Gastrocnemius medialis (tissue), 4 donors: ENCODE data around the gene ACSM4.

Experiments
- POLR2A ChIP-seq, 2 donors: fragments of 450-650 bp; IDR thresholded peaks; one replicate each; pipeline ENCODE4 v1.6.1; 2017; ENCODE audit warnings: antibody characterized with exemption in 2 of 2, mild to moderate bottlenecking in 2 of 2, moderate library complexity in 2 of 2
- TF ChIP-seq, protein P1 (sequence below), 5 experiments: fragments of 450-650 bp in 3 of 5; fragments of 200-600 bp in 2 of 5; sonication (generic) in 2 of 5; IDR thresholded peaks in 4 of 5; conservative IDR thresholded peaks in 1 of 5; 1 replicate in 4 of 5; 2 replicates in 1 of 5; pipeline ENCODE4 v1.5.1; 2016 to 2019; ENCODE audit warnings: antibody characterized with exemption in 5 of 5, mild to moderate bottlenecking in 3 of 5, moderate library complexity in 3 of 5

DNA sequence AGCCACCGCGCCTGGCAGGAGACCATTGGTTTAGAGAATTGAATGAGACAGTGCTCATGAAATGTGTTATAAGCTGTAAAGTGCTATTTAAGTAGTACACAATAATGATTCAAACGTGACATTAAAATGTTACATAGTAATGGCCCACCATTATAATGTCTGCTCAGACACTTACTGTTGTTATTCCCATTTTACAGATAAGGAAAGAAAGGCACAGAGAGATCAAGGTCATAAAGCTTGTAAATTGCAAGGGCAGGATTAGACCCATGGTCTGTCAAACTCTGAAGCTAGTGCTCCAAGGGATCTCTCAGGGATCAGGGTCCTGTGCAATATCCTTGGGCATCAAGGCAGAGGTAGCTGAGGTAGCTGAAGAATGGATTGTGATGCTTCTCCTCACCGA, 6.2 kb downstream of the ACSM4 start:
- TF ChIP-seq, protein P1, sequence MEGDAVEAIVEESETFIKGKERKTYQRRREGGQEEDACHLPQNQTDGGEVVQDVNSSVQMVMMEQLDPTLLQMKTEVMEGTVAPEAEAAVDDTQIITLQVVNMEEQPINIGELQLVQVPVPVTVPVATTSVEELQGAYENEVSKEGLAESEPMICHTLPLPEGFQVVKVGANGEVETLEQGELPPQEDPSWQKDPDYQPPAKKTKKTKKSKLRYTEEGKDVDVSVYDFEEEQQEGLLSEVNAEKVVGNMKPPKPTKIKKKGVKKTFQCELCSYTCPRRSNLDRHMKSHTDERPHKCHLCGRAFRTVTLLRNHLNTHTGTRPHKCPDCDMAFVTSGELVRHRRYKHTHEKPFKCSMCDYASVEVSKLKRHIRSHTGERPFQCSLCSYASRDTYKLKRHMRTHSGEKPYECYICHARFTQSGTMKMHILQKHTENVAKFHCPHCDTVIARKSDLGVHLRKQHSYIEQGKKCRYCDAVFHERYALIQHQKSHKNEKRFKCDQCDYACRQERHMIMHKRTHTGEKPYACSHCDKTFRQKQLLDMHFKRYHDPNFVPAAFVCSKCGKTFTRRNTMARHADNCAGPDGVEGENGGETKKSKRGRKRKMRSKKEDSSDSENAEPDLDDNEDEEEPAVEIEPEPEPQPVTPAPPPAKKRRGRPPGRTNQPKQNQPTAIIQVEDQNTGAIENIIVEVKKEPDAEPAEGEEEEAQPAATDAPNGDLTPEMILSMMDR (IDR thresholded peaks at IDR 0.05 in 4 of 5, conservative IDR thresholded peaks at IDR 0.05 in 1 of 5) = no peak
- no peak for TF ChIP-seq POLR2A (IDR thresholded peaks at IDR 0.05)
